ENCODE results near the gene SHC2.

DNA sequence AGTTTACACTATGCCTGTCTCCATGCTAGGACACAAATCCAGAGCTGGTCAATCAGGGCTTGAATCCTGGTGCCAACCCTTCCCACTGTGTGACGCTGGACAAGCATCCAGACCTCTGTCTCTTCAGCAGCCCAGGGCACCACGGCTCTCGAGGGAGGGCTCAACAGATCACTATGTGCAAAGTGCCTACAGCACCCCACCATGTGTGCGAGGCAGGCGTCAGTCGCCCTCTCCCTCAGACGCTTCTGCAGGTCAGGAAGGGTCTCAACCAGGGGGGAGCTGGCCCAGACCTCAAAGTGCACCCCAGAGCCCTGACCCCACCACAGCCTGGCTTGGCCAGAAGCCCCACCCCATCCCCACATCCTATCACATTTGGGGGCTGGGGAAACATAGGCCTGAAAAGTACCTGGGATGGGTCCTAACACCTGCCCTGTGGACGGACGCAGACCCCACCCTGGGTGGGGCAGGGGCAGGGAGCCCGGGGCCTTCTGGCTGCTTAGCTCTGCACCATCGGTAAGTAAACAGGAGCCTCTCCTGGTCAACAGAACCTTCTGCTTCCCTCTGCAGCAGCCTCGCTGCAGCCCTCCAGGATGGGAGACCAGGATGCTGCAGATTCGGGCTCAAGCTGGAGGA lies 49.0 kb downstream of the SHC2 start:
- TF ChIP-seq, protein P1, sequence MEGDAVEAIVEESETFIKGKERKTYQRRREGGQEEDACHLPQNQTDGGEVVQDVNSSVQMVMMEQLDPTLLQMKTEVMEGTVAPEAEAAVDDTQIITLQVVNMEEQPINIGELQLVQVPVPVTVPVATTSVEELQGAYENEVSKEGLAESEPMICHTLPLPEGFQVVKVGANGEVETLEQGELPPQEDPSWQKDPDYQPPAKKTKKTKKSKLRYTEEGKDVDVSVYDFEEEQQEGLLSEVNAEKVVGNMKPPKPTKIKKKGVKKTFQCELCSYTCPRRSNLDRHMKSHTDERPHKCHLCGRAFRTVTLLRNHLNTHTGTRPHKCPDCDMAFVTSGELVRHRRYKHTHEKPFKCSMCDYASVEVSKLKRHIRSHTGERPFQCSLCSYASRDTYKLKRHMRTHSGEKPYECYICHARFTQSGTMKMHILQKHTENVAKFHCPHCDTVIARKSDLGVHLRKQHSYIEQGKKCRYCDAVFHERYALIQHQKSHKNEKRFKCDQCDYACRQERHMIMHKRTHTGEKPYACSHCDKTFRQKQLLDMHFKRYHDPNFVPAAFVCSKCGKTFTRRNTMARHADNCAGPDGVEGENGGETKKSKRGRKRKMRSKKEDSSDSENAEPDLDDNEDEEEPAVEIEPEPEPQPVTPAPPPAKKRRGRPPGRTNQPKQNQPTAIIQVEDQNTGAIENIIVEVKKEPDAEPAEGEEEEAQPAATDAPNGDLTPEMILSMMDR (IDR thresholded peaks at IDR 0.05; ENCODE audit: extremely low read depth in 1 of 2, insufficient read depth in 1 of 2, low read depth in 1 of 2, low read length in 2 of 2), result no peak
- TF ChIP-seq POLR2A (IDR thresholded peaks at IDR 0.05; ENCODE audit: low read depth, low read length), result no peak

Data from endothelial cell of umbilical vein (primary cell).